ENCODE measurements around the gene SNF8. TPM values are rescaled to one million over a fixed set of nuclear protein-coding genes. Genes with fewer than 3 reads are reported as not detected.

Gene SNF8, protein sequence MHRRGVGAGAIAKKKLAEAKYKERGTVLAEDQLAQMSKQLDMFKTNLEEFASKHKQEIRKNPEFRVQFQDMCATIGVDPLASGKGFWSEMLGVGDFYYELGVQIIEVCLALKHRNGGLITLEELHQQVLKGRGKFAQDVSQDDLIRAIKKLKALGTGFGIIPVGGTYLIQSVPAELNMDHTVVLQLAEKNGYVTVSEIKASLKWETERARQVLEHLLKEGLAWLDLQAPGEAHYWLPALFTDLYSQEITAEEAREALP
- total RNA-seq = 63.7 and 72.5 TPM in 2 replicates

- Histone ChIP-seq H3K27ac (ENCODE audit: low read depth, low read length) (peak within 1 kb of the TSS; percentile 96), H2AFZ (ENCODE audit: low read length) (peak within 1 kb of the TSS; percentile 99), H4K20me1 (ENCODE audit: insufficient read depth, low read length) (no peaks in the 10 kb centered on the region), H3K79me2 (ENCODE audit: insufficient read depth, low read length) (peaks cover 26% of the 10 kb centered on the region), H3K27me3 (ENCODE audit: insufficient read depth, low read length) (no peaks in the 10 kb centered on the region), H3K4me2 (ENCODE audit: insufficient read depth, low read length) (peak within 1 kb of the TSS; percentile 94), H3K36me3 (ENCODE audit: insufficient read depth, low read length) (peaks cover 22% of the 10 kb centered on the region), H3K4me1 (ENCODE audit: insufficient read depth, low read length) (peaks cover 14% of the 10 kb centered on the region), H3K9me3 (ENCODE audit: low read depth, low read length) (no peaks in the 10 kb centered on the region), H3K4me3 (ENCODE audit: insufficient read depth, low read length) (peak within 1 kb of the TSS; percentile 84)
- peak; percentile 99 for DNase-seq (ENCODE audit: insufficient read length, low spot score, missing footprints)
- TF ChIP-seq, protein P1, sequence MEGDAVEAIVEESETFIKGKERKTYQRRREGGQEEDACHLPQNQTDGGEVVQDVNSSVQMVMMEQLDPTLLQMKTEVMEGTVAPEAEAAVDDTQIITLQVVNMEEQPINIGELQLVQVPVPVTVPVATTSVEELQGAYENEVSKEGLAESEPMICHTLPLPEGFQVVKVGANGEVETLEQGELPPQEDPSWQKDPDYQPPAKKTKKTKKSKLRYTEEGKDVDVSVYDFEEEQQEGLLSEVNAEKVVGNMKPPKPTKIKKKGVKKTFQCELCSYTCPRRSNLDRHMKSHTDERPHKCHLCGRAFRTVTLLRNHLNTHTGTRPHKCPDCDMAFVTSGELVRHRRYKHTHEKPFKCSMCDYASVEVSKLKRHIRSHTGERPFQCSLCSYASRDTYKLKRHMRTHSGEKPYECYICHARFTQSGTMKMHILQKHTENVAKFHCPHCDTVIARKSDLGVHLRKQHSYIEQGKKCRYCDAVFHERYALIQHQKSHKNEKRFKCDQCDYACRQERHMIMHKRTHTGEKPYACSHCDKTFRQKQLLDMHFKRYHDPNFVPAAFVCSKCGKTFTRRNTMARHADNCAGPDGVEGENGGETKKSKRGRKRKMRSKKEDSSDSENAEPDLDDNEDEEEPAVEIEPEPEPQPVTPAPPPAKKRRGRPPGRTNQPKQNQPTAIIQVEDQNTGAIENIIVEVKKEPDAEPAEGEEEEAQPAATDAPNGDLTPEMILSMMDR (IDR thresholded peaks at IDR 0.05; ENCODE audit: extremely low read depth, low read depth, low read length) = no peak
Measured at GRCh38 chr17:48944515-48945260, at the start of gene SNF8. SNF8 (minus strand) TSS chr17:48944842; CDS start chr17:48944734, 108 bp downstream.

GRCh38 chr17:48993951-48994350 is 49.3 kb upstream of the SNF8 start:
- no peaks in the 10 kb centered on the region for H3K36me3 ChIP-seq (ENCODE audit: insufficient read depth, low read length)
- no peak overlapping the region for H2AFZ ChIP-seq (ENCODE audit: low read length)
- TF ChIP-seq, protein P1 (IDR thresholded peaks at IDR 0.05; ENCODE audit: extremely low read depth, low read depth, low read length) = no peak
- no peak overlapping the region for H3K4me3 ChIP-seq (ENCODE audit: insufficient read depth, low read length)
- no peak overlapping the region for H3K4me2 ChIP-seq (ENCODE audit: insufficient read depth, low read length)
- no peaks in the 10 kb centered on the region for H4K20me1 ChIP-seq (ENCODE audit: insufficient read depth, low read length)
- H3K4me1 ChIP-seq (ENCODE audit: insufficient read depth, low read length) = peaks cover 4% of the 10 kb centered on the region
- no peak overlapping the region for H3K27ac ChIP-seq (ENCODE audit: low read depth, low read length)
- DNase-seq (ENCODE audit: insufficient read length, low spot score, missing footprints) = no peak
- peaks cover 91% of the 10 kb centered on the region for H3K27me3 ChIP-seq (ENCODE audit: insufficient read depth, low read length)
- H3K9me3 ChIP-seq (ENCODE audit: low read depth, low read length) = no peaks in the 10 kb centered on the region
- H3K79me2 ChIP-seq (ENCODE audit: insufficient read depth, low read length) = peaks cover 14% of the 10 kb centered on the region

- H4K20me1 ChIP-seq (ENCODE audit: insufficient read depth, low read length) = no peaks in the 10 kb centered on the region
- no peak overlapping the region for H3K4me3 ChIP-seq (ENCODE audit: insufficient read depth, low read length)
- no peak overlapping the region for H2AFZ ChIP-seq (ENCODE audit: low read length)
- no peak for DNase-seq (ENCODE audit: insufficient read length, low spot score, missing footprints)
- H3K79me2 ChIP-seq (ENCODE audit: insufficient read depth, low read length) = peaks cover 8% of the 10 kb centered on the region
- H3K4me2 ChIP-seq (ENCODE audit: insufficient read depth, low read length) = no peak overlapping the region
- no peaks in the 10 kb centered on the region for H3K9me3 ChIP-seq (ENCODE audit: low read depth, low read length)
- H3K36me3 ChIP-seq (ENCODE audit: insufficient read depth, low read length) = no peaks in the 10 kb centered on the region
- TF ChIP-seq, protein P1 (IDR thresholded peaks at IDR 0.05; ENCODE audit: extremely low read depth, low read depth, low read length) = no peak
- peaks cover 84% of the 10 kb centered on the region for H3K27me3 ChIP-seq (ENCODE audit: insufficient read depth, low read length)
- H3K4me1 ChIP-seq (ENCODE audit: insufficient read depth, low read length) = peaks cover 4% of the 10 kb centered on the region
- no peak overlapping the region for H3K27ac ChIP-seq (ENCODE audit: low read depth, low read length)
Measured at GRCh38 chr17:48993305-48993704, 48.7 kb upstream of the SNF8 start.

GRCh38 chr17:48992444-48992843 is 47.8 kb upstream of the SNF8 start:
- no peak overlapping the region for H3K4me2 ChIP-seq (ENCODE audit: insufficient read depth, low read length)
- H3K4me3 ChIP-seq (ENCODE audit: insufficient read depth, low read length) = no peak overlapping the region
- H4K20me1 ChIP-seq (ENCODE audit: insufficient read depth, low read length) = no peaks in the 10 kb centered on the region
- H2AFZ ChIP-seq (ENCODE audit: low read length) = no peak overlapping the region
- DNase-seq (ENCODE audit: insufficient read length, low spot score, missing footprints) = no peak
- peaks cover 4% of the 10 kb centered on the region for H3K4me1 ChIP-seq (ENCODE audit: insufficient read depth, low read length)
- TF ChIP-seq, protein P1 (IDR thresholded peaks at IDR 0.05; ENCODE audit: extremely low read depth, low read depth, low read length) = no peak
- peaks cover 79% of the 10 kb centered on the region for H3K27me3 ChIP-seq (ENCODE audit: insufficient read depth, low read length)
- H3K79me2 ChIP-seq (ENCODE audit: insufficient read depth, low read length) = no peaks in the 10 kb centered on the region
- H3K27ac ChIP-seq (ENCODE audit: low read depth, low read length) = no peak overlapping the region
- no peaks in the 10 kb centered on the region for H3K36me3 ChIP-seq (ENCODE audit: insufficient read depth, low read length)
- H3K9me3 ChIP-seq (ENCODE audit: low read depth, low read length) = no peaks in the 10 kb centered on the region
